ENCODE data around the gene RANBP10.

Gene RANBP10

DNA sequence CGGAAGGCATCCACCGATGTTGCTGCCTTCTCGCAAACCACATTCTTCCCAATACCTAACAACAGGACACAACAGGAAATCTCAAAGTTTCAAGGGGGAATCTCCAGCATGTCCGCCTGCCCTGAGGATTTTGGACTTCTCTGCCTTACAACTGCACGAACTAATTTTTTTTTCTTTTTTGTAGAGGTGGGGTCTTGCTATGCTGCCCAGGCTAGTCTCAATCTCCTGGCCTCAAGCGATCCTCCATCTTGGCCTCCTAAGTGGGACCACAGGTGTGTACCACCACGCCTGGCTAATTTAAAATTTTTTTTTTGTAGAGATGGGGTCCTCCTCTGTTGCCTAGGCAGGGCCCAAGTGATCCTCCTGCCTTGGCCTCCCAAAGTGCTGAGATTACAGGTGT is 130.4 kb downstream of the RANBP10 start:
- no peak for DNase-seq (ENCODE audit: low read depth)

GRCh38 chr16:67675579-67675935 is 130.8 kb downstream of the RANBP10 start:
- no peak for DNase-seq (ENCODE audit: low read depth)

- no peak for DNase-seq (ENCODE audit: low read depth)
These were observed 131.3 kb downstream of the RANBP10 start for GRCh38 chr16:67674851-67675578.

DNA sequence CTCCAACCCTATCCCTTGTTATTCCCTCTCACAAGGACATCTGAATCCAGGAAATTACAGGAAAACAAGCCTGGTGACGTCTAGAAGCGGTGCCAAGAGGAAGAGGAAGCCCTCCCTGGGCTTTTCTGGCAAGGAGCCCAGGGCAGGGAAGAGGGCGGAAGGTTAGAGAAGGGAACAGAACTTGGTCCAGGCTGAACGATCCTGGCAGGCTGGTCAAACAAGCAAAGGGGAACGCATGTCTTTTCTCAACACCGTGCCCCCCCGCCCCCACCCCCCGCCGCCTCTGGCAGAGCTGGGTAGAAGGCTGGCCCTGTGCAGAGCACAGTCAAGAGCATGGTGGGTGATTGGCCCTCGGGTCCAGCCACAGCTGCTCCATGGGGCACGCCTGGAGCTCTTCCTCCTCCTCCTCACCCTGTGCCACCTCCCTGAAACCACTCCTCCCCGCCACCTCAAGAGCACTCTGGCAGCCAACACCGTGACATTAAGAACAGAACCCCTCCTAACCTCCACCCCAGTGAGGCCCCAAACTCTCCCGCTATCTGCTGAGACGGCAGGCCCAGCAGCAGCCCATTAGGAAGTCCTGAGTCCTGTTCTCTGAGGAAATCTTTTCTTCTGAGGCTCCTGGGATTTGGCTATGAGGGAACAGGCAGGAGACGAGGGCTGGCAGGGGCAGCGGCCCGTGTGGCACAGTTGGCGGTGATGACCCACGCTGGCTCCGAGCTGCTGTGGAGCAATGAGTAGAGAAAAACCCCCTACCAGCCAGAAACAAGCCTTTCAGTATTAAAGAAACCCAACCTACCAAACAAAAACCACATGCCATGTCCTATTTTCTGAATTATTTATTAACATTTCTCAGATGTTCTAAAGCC is 132.4 kb downstream of the RANBP10 start:
- DNase-seq (ENCODE audit: low read depth) = no peak
